Adipocyte (in vitro differentiated cells): Measurements from ENCODE around the gene CLMN.
A peak's percentile ranks its signal among the peaks of the same experiment; 100 is the strongest.

ENCODE experiments used
- DNase-seq: peaks from one replicate; pipeline ENCODE4 v3.0.0-alpha.2; 2015; ENCODE audit warnings: low read depth
- H3K27me3 ChIP-seq: replicated peaks from 2 replicates; pipeline ENCODE4 v1.7.0; 2013; ENCODE audit warnings: mild to moderate bottlenecking, low read length, moderate library complexity; ENCODE audit not compliant: control insufficient read depth, insufficient read depth
- H3K36me3 ChIP-seq: 2 replicates; pipeline ENCODE4 v1.7.0; 2013; ENCODE audit warnings: low read length, mild to moderate bottlenecking, moderate library complexity; ENCODE audit not compliant: control insufficient read depth, insufficient read depth, severe bottlenecking
- H3K4me1 ChIP-seq: 2 replicates; pipeline ENCODE4 v1.7.0; 2013; ENCODE audit warnings: mild to moderate bottlenecking, low read length, moderate library complexity; ENCODE audit not compliant: control insufficient read depth, insufficient read depth
- H3K4me3 ChIP-seq: 2 replicates; pipeline ENCODE4 v1.7.0; 2013; ENCODE audit warnings: mild to moderate bottlenecking, low read length, moderate library complexity
- H3K9ac ChIP-seq: 2 replicates; pipeline ENCODE4 v1.7.0; 2013; ENCODE audit warnings: mild to moderate bottlenecking, low read length, moderate library complexity
- H3K9me3 ChIP-seq: 2 replicates; pipeline ENCODE4 v1.7.0; 2013; ENCODE audit warnings: mild to moderate bottlenecking, low read length, moderate library complexity; ENCODE audit not compliant: control insufficient read depth

CLMN gene

GRCh38 chr14:95275494-95275893 is 44.2 kb downstream of the CLMN start:
- no peak overlapping the region for H3K4me3 ChIP-seq

DNA sequence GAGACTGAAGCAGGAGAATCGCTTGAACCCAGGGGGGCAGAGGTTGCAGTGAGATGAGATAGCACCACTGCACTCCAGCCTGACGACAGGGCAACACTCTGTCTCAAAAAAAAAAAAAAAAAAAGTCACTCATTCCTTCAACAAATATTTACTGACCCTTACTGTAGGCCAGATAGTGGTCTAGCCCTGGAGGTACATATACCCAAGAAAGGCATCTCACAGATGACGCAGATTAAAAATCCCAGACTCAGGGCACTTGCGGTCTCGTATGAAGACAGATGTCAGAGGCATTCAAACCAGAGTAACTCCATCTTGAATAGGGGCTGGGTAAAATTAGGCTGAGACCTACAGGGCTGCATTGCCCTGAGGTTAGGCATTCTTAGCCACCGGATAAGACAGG is 44.8 kb downstream of the CLMN start:
- Histone ChIP-seq H3K4me1 (no peaks in the 10 kb centered on the region), H3K36me3 (no peaks in the 10 kb centered on the region), H3K9ac (no peak overlapping the region), H3K27me3 (no peaks in the 10 kb centered on the region), H3K4me3 (no peak overlapping the region), H3K9me3 (no peaks in the 10 kb centered on the region)
- DNase-seq: no peak

More at GRCh38 chr14:95275494-95275893, 44.2 kb downstream of the CLMN start:
- Histone ChIP-seq H3K9me3 (no peaks in the 10 kb centered on the region), H3K27me3 (no peaks in the 10 kb centered on the region), H3K4me1 (no peaks in the 10 kb centered on the region), H3K36me3 (no peaks in the 10 kb centered on the region), H3K9ac (no peak overlapping the region)
- no peak for DNase-seq

GRCh38 chr14:95274279-95274678 is 45.4 kb downstream of the CLMN start:
- DNase-seq: no peak
- Histone ChIP-seq H3K4me1 (no peaks in the 10 kb centered on the region), H3K27me3 (no peaks in the 10 kb centered on the region), H3K4me3 (no peak overlapping the region), H3K36me3 (no peaks in the 10 kb centered on the region), H3K9me3 (no peaks in the 10 kb centered on the region), H3K9ac (no peak overlapping the region)

GRCh38 chr14:95273001-95273978 is 46.4 kb downstream of the CLMN start:
- no peak for DNase-seq
- Histone ChIP-seq H3K4me1 (no peaks in the 10 kb centered on the region), H3K36me3 (no peaks in the 10 kb centered on the region), H3K9ac (no peak overlapping the region), H3K4me3 (no peak overlapping the region), H3K27me3 (no peaks in the 10 kb centered on the region), H3K9me3 (no peaks in the 10 kb centered on the region)

- H3K4me1 ChIP-seq: no peaks in the 10 kb centered on the region
- H3K36me3 ChIP-seq: no peaks in the 10 kb centered on the region
- H3K9me3 ChIP-seq: no peaks in the 10 kb centered on the region
- H3K9ac ChIP-seq: no peak overlapping the region
- no peaks in the 10 kb centered on the region for H3K27me3 ChIP-seq
- no peak overlapping the region for H3K4me3 ChIP-seq
- DNase-seq: no peak
Observed at GRCh38 chr14:95272057-95272456, 47.7 kb downstream of the CLMN start.

DNA sequence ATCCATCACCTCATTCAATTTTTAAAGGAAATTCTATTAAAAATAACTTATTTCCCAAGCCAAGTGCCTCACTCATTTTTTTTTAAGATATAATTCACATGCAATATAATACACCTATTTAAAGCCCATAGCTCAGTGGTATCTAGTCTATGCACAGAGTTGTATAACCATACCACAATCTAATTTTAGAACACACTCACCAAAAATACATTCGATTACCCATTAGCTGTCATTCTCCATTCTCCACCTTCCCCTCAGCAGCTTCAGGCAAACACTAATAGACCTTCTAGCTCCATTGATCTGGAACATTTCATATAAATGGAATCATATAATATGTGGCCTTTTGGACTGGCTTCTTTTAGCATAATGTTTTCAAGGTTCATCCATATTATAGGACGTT is 49.5 kb downstream of the CLMN start:
- Histone ChIP-seq H3K4me1 (peaks cover 8% of the 10 kb centered on the region), H3K9ac (no peak overlapping the region), H3K9me3 (no peaks in the 10 kb centered on the region), H3K27me3 (no peaks in the 10 kb centered on the region), H3K36me3 (no peaks in the 10 kb centered on the region), H3K4me3 (no peak overlapping the region)
- DNase-seq: no peak

DNA sequence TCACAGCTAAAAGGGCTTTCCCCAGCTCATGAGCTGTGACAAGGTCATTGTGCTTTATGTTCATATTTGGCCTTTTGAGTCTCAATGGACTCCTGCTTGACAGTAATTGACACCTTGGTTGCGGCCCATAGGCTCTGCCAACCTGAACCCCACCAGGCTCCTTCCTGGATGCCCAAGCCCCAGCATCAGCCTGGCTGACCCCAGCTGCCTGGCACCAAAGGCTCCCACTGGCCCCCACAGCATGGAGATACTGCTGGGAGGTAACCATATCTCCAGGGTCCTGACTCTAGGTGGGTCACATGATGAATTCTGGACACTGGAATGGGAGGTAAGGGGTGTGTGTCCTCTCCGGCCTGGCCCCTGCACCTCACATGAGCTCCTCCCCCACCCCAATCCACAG is 50.2 kb downstream of the CLMN start:
- Histone ChIP-seq H3K36me3 (no peaks in the 10 kb centered on the region), H3K4me1 (peaks cover 11% of the 10 kb centered on the region), H3K27me3 (no peaks in the 10 kb centered on the region), H3K9me3 (no peaks in the 10 kb centered on the region), H3K9ac (no peak overlapping the region), H3K4me3 (no peak overlapping the region)
- DNase-seq: no peak

DNA sequence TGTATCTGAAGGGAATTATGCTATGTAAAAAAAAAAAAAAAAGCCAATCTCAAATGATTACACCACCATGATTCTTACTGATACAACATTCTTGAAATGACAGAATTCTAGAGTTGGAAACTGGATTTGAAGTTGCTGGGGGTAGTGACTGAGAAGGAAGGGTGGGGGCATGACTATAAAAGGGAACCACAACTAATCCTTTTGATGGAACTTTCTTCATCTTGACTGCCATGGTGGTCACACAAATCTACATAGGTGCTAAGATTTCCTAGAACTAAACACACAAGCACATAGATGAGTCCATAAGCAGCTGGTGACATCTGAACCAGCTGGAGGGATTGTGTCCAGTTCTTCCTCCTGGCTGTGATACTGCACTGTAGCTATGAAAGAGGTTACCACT is 51.4 kb downstream of the CLMN start:
- no peak overlapping the region for H3K9ac ChIP-seq
- peaks cover 11% of the 10 kb centered on the region for H3K4me1 ChIP-seq
- no peak for DNase-seq
- H3K9me3 ChIP-seq: no peaks in the 10 kb centered on the region
- H3K4me3 ChIP-seq: no peak overlapping the region
- H3K27me3 ChIP-seq: no peaks in the 10 kb centered on the region
- no peaks in the 10 kb centered on the region for H3K36me3 ChIP-seq

GRCh38 chr14:95267306-95267705 is 52.4 kb downstream of the CLMN start:
- Histone ChIP-seq H3K4me3 (no peak overlapping the region), H3K36me3 (no peaks in the 10 kb centered on the region), H3K4me1 (peaks cover 11% of the 10 kb centered on the region), H3K9ac (no peak overlapping the region), H3K9me3 (no peaks in the 10 kb centered on the region), H3K27me3 (no peaks in the 10 kb centered on the region)
- no peak for DNase-seq

GRCh38 chr14:95265106-95266094 is 54.3 kb downstream of the CLMN start:
- Histone ChIP-seq H3K4me3 (no peak overlapping the region), H3K36me3 (no peaks in the 10 kb centered on the region), H3K9me3 (no peaks in the 10 kb centered on the region), H3K4me1 (peaks cover 16% of the 10 kb centered on the region), H3K9ac (no peak overlapping the region), H3K27me3 (no peaks in the 10 kb centered on the region)
- peak; percentile 74 for DNase-seq
